ENCODE results near the gene RUFY4.

The RUFY4 gene

DNA sequence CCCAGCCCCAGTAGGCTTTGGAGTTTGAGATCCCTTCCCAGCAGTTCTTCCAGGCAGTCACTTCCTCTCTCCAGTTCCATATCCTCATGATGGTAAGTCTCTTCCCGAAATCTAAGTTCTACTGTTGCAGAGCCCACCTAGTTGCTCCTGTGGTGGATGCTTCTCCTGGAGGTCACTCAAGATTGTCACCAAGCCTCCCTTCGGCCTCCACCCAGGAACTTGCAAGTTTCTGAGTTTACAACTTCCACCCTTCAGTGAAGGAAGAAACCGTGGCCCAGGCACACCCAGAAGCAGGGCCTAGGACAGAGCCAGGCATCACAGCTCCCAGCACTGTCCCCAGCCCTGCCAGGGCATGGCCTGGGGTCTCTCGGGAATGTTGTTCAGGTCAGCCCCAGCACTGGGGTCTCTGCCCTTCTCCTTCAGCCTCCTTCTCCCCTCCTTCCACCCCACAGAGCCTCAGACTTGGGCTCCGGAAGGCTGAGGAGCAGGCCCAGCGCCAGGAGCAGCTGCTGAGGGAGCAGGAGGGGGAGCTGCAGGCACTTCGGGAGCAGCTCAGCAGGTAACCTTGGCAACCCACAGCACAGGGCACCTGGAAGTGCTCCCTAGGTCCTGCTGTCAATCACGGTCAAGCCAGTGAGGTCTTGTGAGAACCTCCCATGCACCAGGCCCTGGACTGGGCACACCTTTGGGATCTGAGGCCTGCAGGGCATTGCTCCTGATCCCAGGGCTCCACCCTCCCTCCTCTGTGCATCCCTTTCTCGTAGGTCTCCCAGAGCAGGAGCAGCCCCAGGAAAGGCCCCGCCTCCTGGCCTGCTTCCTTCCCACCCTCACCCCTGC lies 7.1 kb downstream of the RUFY4 start:
- H3K4me1 ChIP-seq = no peaks in the 10 kb centered on the region
- H3K27me3 ChIP-seq (ENCODE audit: low read depth) = 0 out of 2 replicates have a peak, but pooled peaks cover 2% of the 10 kb centered on the region
- no peak overlapping the region for H3K4me3 ChIP-seq
- DNase-seq (ENCODE audit: low spot score in 2 of 2) = no peak
- H3K36me3 ChIP-seq (replicated peaks) = no peaks in the 10 kb centered on the region
- no peaks in the 10 kb centered on the region for H3K9me3 ChIP-seq
- in situ Hi-C loops (cut with MboI; ENCODE audit: low sequenced_read_pairs) = no loop called here

DNA sequence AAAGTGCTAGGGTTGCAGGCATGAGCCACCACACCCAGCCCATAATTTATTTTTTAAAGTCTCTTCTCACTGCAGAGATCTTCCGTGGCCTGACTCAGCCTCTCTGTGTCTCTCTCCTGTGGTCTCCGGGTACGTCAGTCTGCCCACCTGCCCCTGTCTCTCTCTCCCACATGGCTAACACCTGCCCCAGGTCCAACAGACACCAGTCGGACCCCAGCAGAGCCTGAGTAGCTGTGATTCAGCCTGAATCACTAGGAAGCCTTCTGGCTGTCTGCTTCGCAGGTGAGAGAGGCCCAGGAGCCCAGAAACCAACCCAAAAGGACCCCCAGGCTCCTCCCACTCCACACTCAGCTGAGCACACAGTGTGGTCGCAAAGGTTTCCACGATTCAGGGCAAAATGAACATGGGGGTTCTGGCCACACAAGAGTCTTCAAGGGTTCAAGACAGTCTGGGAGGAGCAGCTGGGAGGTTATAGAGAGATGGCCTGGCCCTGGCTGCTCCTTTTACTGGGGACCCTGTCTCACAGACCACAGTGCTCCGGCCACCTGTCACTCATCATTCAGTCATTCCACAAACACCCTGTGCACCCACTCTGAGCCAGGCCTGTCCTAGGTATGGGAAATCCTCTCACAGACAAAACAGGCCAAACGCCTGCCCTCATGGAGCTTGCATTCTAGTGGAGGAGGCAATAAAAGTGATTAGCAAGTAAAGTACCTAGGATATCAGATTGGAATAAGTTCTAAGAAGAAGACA lies 8.6 kb downstream of the RUFY4 start:
- in situ Hi-C loops (cut with MboI; ENCODE audit: low sequenced_read_pairs) = no loop called here
- Histone ChIP-seq H3K4me1 (no peaks in the 10 kb centered on the region), H3K27me3 (ENCODE audit: low read depth) (0 out of 2 replicates have a peak, but pooled peaks cover 2% of the 10 kb centered on the region), H3K36me3 (replicated peaks) (no peaks in the 10 kb centered on the region), H3K4me3 (no peak overlapping the region), H3K9me3 (no peaks in the 10 kb centered on the region)
- no peak for DNase-seq (ENCODE audit: low spot score in 2 of 2)

DNA sequence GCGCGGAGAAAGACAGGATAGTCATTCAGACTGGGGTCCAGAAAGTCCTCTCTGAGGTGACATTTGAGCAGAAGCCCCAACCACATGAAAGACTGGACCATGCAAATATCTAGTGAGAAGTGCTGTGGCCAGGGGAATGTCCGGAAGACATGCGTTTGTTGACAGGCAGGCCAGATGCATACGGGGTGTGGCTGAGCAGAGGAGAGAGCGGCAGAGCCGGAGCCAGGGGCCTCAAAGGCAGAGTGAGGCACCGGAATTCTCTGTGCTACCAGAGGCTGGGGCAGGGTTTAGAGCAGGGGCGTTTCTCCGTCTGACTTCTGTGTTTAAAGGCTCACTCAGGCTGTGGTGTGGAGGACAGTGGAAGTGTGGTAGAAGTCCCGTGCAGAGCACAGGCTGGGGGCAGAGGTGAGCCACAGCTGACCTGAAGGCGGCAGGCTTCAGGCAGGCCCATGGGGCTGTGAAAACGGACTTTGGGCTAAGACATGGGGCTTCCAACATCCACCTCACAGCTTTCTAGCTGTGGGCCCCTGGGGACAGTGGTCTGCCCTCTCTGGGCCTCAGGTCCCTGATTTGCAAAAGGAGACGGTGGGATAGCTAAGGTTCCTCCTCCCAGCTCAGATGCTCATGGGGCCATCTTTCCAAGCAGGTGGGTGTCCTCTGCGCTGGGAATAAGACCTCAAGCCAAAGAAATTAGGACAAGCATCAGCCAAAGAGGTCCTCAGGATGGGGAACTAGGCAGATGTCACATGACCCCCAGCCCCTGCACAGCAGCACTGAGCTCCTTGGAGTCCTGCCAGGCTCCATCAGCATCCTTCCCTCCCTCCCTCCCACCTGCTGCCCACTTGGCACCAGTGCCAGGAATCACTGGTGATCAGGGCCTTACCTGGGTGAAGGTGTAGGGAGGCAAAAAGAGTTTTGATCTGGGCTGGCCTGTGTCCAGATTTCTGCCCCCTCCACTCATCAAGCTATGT lies 11.2 kb downstream of the RUFY4 start:
- H3K9me3 ChIP-seq = peaks cover under 1% of the 10 kb centered on the region; the same call in 1 of the 2 replicates
- no peaks in the 10 kb centered on the region for H3K4me1 ChIP-seq
- no peaks in the 10 kb centered on the region for H3K36me3 ChIP-seq (replicated peaks)
- H3K4me3 ChIP-seq = no peak overlapping the region
- DNase-seq (ENCODE audit: low spot score in 2 of 2) = no peak
- H3K27me3 ChIP-seq (ENCODE audit: low read depth) = no peaks in the 10 kb centered on the region
- in situ Hi-C loops (cut with MboI; ENCODE audit: low sequenced_read_pairs) = no loop called here

- no peak overlapping the region for H3K4me3 ChIP-seq
- H3K4me1 ChIP-seq = no peaks in the 10 kb centered on the region
- no peaks in the 10 kb centered on the region for H3K27me3 ChIP-seq (ENCODE audit: low read depth)
- H3K36me3 ChIP-seq (replicated peaks) = no peaks in the 10 kb centered on the region
- peaks cover 2% of the 10 kb centered on the region; the same call in 1 of the 2 replicates for H3K9me3 ChIP-seq
- no peak for DNase-seq (ENCODE audit: low spot score in 2 of 2)
- in situ Hi-C loops (cut with MboI; ENCODE audit: low sequenced_read_pairs) = no loop called here
Observed at GRCh38 chr2:218081063-218081462, 12.0 kb downstream of the RUFY4 start.

DNA sequence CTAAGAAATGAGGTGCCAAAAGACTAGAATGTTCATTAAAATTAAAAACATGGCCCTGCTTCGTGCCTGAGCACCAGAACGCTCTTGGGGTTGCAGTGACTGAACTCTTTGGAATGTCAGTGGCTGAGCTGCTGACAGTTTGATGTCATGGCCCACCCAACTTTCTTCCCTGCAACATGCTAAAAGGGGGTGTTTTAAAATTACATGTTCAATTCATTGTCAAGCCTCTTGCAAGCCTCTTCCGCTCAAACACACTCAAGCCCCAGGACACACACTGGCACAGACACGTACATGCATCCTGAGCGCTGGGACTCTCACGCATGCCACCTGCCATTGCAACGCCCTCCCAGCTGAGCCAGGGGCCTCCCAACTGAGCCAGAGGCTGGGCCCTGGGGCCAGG lies 12.6 kb downstream of the RUFY4 start:
- H3K4me1 ChIP-seq = no peaks in the 10 kb centered on the region
- peaks cover 2% of the 10 kb centered on the region; the same call in 1 of the 2 replicates for H3K9me3 ChIP-seq
- no peak for DNase-seq (ENCODE audit: low spot score in 2 of 2)
- H3K36me3 ChIP-seq (replicated peaks) = no peaks in the 10 kb centered on the region
- H3K27me3 ChIP-seq (ENCODE audit: low read depth) = no peaks in the 10 kb centered on the region
- no peak overlapping the region for H3K4me3 ChIP-seq
- in situ Hi-C loops (cut with MboI; ENCODE audit: low sequenced_read_pairs) = no loop called here

- Histone ChIP-seq H3K4me1 (no peaks in the 10 kb centered on the region), H3K4me3 (no peak overlapping the region), H3K9me3 (peaks cover 2% of the 10 kb centered on the region; the same call in 1 of the 2 replicates), H3K27me3 (ENCODE audit: low read depth) (no peaks in the 10 kb centered on the region), H3K36me3 (replicated peaks) (no peaks in the 10 kb centered on the region)
- no peak for DNase-seq (ENCODE audit: low spot score in 2 of 2)
- in situ Hi-C loops (cut with MboI; ENCODE audit: low sequenced_read_pairs) = no loop called here
Observed at GRCh38 chr2:218082586-218083351, 13.7 kb downstream of the RUFY4 start.

DNA sequence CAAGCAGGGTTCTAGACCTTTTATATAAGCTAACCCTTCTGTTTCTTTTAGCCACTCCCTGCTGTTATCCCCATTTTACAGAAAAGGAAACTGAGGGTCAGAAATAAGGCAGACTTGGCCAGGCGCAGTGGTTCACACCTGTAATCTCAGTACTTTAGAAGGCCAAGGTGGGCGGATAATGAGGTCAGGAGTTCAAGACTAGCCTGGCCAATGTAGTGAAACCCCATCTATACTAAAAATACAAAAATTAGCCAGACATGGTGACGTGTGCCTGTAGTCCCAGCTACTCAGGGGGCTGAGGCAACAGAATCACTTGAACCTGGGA lies 14.3 kb downstream of the RUFY4 start:
- in situ Hi-C loops (cut with MboI; ENCODE audit: low sequenced_read_pairs) = no loop called here
- DNase-seq (ENCODE audit: low spot score in 2 of 2) = no peak
- Histone ChIP-seq H3K27me3 (ENCODE audit: low read depth) (no peaks in the 10 kb centered on the region), H3K4me3 (no peak overlapping the region), H3K9me3 (peaks cover 2% of the 10 kb centered on the region; the same call in 1 of the 2 replicates), H3K4me1 (no peaks in the 10 kb centered on the region), H3K36me3 (replicated peaks) (no peaks in the 10 kb centered on the region)

GRCh38 chr2:218086478-218086877 lies 17.4 kb downstream of the RUFY4 start:
- peaks cover 5% of the 10 kb centered on the region; the same call in 1 of the 2 replicates for H3K9me3 ChIP-seq
- no peaks in the 10 kb centered on the region for H3K27me3 ChIP-seq (ENCODE audit: low read depth)
- H3K4me3 ChIP-seq = no peak overlapping the region
- in situ Hi-C loops (cut with MboI; ENCODE audit: low sequenced_read_pairs) = no loop called here
- H3K4me1 ChIP-seq = no peaks in the 10 kb centered on the region
- no peaks in the 10 kb centered on the region for H3K36me3 ChIP-seq (replicated peaks)
- no peak for DNase-seq (ENCODE audit: low spot score in 2 of 2)

- no peak for DNase-seq (ENCODE audit: low spot score in 2 of 2)
- Histone ChIP-seq H3K36me3 (replicated peaks) (no peaks in the 10 kb centered on the region), H3K4me3 (no peak overlapping the region), H3K9me3 (peaks cover 5% of the 10 kb centered on the region; the same call in 1 of the 2 replicates), H3K4me1 (no peaks in the 10 kb centered on the region), H3K27me3 (ENCODE audit: low read depth) (no peaks in the 10 kb centered on the region)
- in situ Hi-C loops (cut with MboI; ENCODE audit: low sequenced_read_pairs) = no loop called here
Observed at GRCh38 chr2:218089259-218089658, 20.2 kb downstream of the RUFY4 start.

DNA sequence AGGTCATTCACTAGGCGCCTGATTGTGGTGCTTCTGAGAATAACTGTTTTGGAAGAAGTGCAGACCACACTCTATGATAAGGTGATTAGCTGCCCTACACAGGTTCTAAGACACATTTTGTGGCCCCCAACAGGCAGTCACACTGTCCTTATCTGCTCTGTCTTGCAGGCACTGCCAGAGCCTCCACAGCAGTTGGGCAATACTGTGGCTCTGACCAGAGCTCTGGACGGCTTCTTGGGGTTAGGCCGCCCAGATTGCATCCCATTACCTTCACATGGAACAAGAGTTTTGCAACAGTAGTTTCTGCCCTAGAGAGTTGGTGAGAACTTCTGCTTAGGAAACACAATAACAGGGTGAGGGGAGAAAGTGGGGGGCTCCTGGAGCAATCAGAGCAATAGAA lies 22.7 kb downstream of the RUFY4 start:
- H3K4me1 ChIP-seq = no peaks in the 10 kb centered on the region; the same call in 1 of the 2 replicates
- H3K9me3 ChIP-seq = peaks cover 3% of the 10 kb centered on the region; the same call in 1 of the 2 replicates
- no peak for DNase-seq (ENCODE audit: low spot score in 2 of 2)
- no peaks in the 10 kb centered on the region for H3K36me3 ChIP-seq (replicated peaks)
- H3K27me3 ChIP-seq (ENCODE audit: low read depth) = no peaks in the 10 kb centered on the region; the same call in 1 of the 2 replicates
- in situ Hi-C loops (cut with MboI; ENCODE audit: low sequenced_read_pairs) = no loop called here
- H3K4me3 ChIP-seq = no peak overlapping the region

- no peaks in the 10 kb centered on the region; the same call in 1 of the 2 replicates for H3K4me1 ChIP-seq
- H3K4me3 ChIP-seq = no peak overlapping the region
- no peak for DNase-seq (ENCODE audit: low spot score in 2 of 2)
- peaks cover 3% of the 10 kb centered on the region; the same call in 1 of the 2 replicates for H3K9me3 ChIP-seq
- peaks cover 2% of the 10 kb centered on the region for H3K27me3 ChIP-seq (ENCODE audit: low read depth)
- in situ Hi-C loops (cut with MboI; ENCODE audit: low sequenced_read_pairs) = no loop called here
- H3K36me3 ChIP-seq (replicated peaks) = no peaks in the 10 kb centered on the region
Observed at GRCh38 chr2:218093879-218094278, 24.8 kb downstream of the RUFY4 start.

- peaks cover 7% of the 10 kb centered on the region for H3K27me3 ChIP-seq (ENCODE audit: low read depth)
- H3K36me3 ChIP-seq (replicated peaks) = no peaks in the 10 kb centered on the region
- no peak for DNase-seq (ENCODE audit: low spot score in 2 of 2)
- H3K4me3 ChIP-seq = no peak overlapping the region
- in situ Hi-C loops (cut with MboI; ENCODE audit: low sequenced_read_pairs) = no loop called here
- no peaks in the 10 kb centered on the region; the same call in 1 of the 2 replicates for H3K4me1 ChIP-seq
- H3K9me3 ChIP-seq = peaks cover under 1% of the 10 kb centered on the region; the same call in 1 of the 2 replicates
Observed at GRCh38 chr2:218095853-218096252, 26.8 kb downstream of the RUFY4 start.
